ENCODE measurements around the gene KTI12.

KTI12 gene

GRCh38 chr1:52045236-52045635, 11.6 kb upstream of the KTI12 start:
- Mint-ChIP-seq H3K9me3 (no peaks in the 10 kb centered on the region), H3K27me3 (ENCODE audit: low read depth, poor library complexity) (no peaks in the 10 kb centered on the region), H3K4me1 (no peaks in the 10 kb centered on the region), H3K27ac (no peak overlapping the region), H3K4me3 (no peak overlapping the region), H3K36me3 (ENCODE audit: low read depth) (peaks cover 37% of the 10 kb centered on the region)
- no peak for TF ChIP-seq CTCF (IDR thresholded peaks at IDR 0.05)
- no peak for DNase-seq

- Mint-ChIP-seq H3K4me3 (no peak overlapping the region), H3K27me3 (ENCODE audit: low read depth, poor library complexity) (no peaks in the 10 kb centered on the region), H3K27ac (no peak overlapping the region), H3K4me1 (no peaks in the 10 kb centered on the region), H3K9me3 (no peaks in the 10 kb centered on the region), H3K36me3 (ENCODE audit: low read depth) (peaks cover 32% of the 10 kb centered on the region)
- DNase-seq, result no peak
- no peak for TF ChIP-seq CTCF (IDR thresholded peaks at IDR 0.05)
Measured at GRCh38 chr1:52041551-52042185, 8.1 kb upstream of the KTI12 start.

GRCh38 chr1:52037909-52038308, 4.3 kb upstream of the KTI12 start:
- Mint-ChIP-seq H3K36me3 (ENCODE audit: low read depth) (peaks cover 21% of the 10 kb centered on the region), H3K27ac (peak overlapping the region; percentile 85), H3K9me3 (no peaks in the 10 kb centered on the region), H3K27me3 (ENCODE audit: low read depth, poor library complexity) (no peaks in the 10 kb centered on the region), H3K4me3 (no peak overlapping the region), H3K4me1 (peaks cover 7% of the 10 kb centered on the region)
- no peak for TF ChIP-seq CTCF (IDR thresholded peaks at IDR 0.05)
- DNase-seq, result no peak

GRCh38 chr1:52037402-52037814, 3.8 kb upstream of the KTI12 start:
- no peak for TF ChIP-seq CTCF (IDR thresholded peaks at IDR 0.05)
- Mint-ChIP-seq H3K9me3 (no peaks in the 10 kb centered on the region), H3K27ac (peak overlapping the region; percentile 85), H3K4me1 (peaks cover 11% of the 10 kb centered on the region), H3K36me3 (ENCODE audit: low read depth) (peaks cover 21% of the 10 kb centered on the region), H3K4me3 (no peak overlapping the region), H3K27me3 (ENCODE audit: low read depth, poor library complexity) (no peaks in the 10 kb centered on the region)
- no peak for DNase-seq

GRCh38 chr1:52034050-52034384, 407 bp upstream of the KTI12 start:
- Mint-ChIP-seq H3K27me3 (ENCODE audit: low read depth, poor library complexity) (peaks cover 2% of the 10 kb centered on the region), H3K4me1 (peaks cover 37% of the 10 kb centered on the region), H3K36me3 (ENCODE audit: low read depth) (peaks cover 11% of the 10 kb centered on the region), H3K4me3 (peak overlapping the region; percentile 90), H3K27ac (peak overlapping the region; percentile 91), H3K9me3 (no peaks in the 10 kb centered on the region)
- no peak for DNase-seq
- TF ChIP-seq CTCF (IDR thresholded peaks at IDR 0.05), result no peak

- H3K27me3 Mint-ChIP-seq (ENCODE audit: low read depth, poor library complexity), result peaks cover 2% of the 10 kb centered on the region
- H3K9me3 Mint-ChIP-seq, result no peaks in the 10 kb centered on the region
- no peak overlapping the region for H3K27ac Mint-ChIP-seq
- peak overlapping the region; percentile 90 for H3K4me3 Mint-ChIP-seq
- peaks cover 6% of the 10 kb centered on the region for H3K36me3 Mint-ChIP-seq (ENCODE audit: low read depth)
- H3K4me1 Mint-ChIP-seq, result peaks cover 37% of the 10 kb centered on the region
- no peak for TF ChIP-seq CTCF (IDR thresholded peaks at IDR 0.05)
- peak; percentile 39 for DNase-seq
Measured at GRCh38 chr1:52032785-52033131, 852 bp downstream of the KTI12 start.

Data from nephron progenitor cell (in vitro differentiated cells).